A549 (cell line): Measurements from ENCODE around the gene CCDC80. TPM values are rescaled to one million over a fixed set of nuclear protein-coding genes. Genes with fewer than 3 reads are reported as not detected.

Experiments
- ATAC-seq, 2 experiments: fragments of 200-7000 bp in 1 of 2; fragments of >200 bp in 1 of 2; cut with Nextera tagmentation in 1 of 2; cut with Tn5 transposase in 1 of 2; 3 replicates each; pipeline versions ENCODE4 v1.8.0 to v1.9.1; 2018 to 2020; ENCODE audit warnings: mild to moderate bottlenecking in 1 of 2, moderate library complexity in 1 of 2
- CTCF ChIA-PET: fragments of 300-600 bp; sonication (Branson Sonifier 250); formaldehyde crosslinking; extraction: SDS; loops from one replicate; lab custom pipeline; 2021; ENCODE audit warnings: antibody characterized with exemption, inconsistent platforms; lab: Yijun Ruan, JAX
- POLR2A ChIA-PET: fragments of 350-600 bp; formaldehyde crosslinking; extraction: SDS; loops from one replicate; lab custom pipeline; 2021; ENCODE audit warnings: antibody characterized with exemption, inconsistent platforms; lab: Yijun Ruan, JAX
- DNase-seq, 2 experiments: peaks; one replicate each; pipeline versions ENCODE4 v3.0.0 to v3.0.0-alpha.2; 2011 to 2016; ENCODE audit warnings: low read depth in 1 of 2, low spot score in 1 of 2
- FAIRE-seq: peaks from 2 replicates; lab custom pipeline; 2011; peaks lifted over from hg19 to GRCh38; lab: Jason Lieb, UNC
- H3K27ac ChIP-seq, 2 experiments: fragments of >200 bp; sonication (Bioruptor Twin); formaldehyde crosslinking; 3 replicates each; pipeline ENCODE4 v1.5.1; 2016 to 2017
- H3K4me1 ChIP-seq: fragments of >200 bp; sonication (Bioruptor Twin); formaldehyde crosslinking; 3 replicates; pipeline ENCODE4 v1.6.1; 2016
- H3K4me2 ChIP-seq: fragments of >200 bp; sonication (Bioruptor Twin); formaldehyde crosslinking; 3 replicates; pipeline ENCODE4 v1.6.1; 2016
- H3K4me3 ChIP-seq: fragments of >200 bp; sonication (Bioruptor Twin); formaldehyde crosslinking; 3 replicates; pipeline ENCODE4 v1.5.1; 2016
- H3K9me3 ChIP-seq: fragments of >200 bp; sonication (Bioruptor Twin); formaldehyde crosslinking; 3 replicates; pipeline ENCODE4 v1.6.1; 2016
- BHLHE40 ChIP-seq: IDR thresholded peaks from 2 replicates; pipeline ENCODE4 v1.6.1; 2012; ENCODE audit warnings: low read depth, low read length, inconsistent platforms
- CHD2 ChIP-seq: fragments of 150-350 bp; IDR thresholded peaks from 2 replicates; pipeline ENCODE4 v1.6.1; 2014; ENCODE audit warnings: low read length; ENCODE audit not compliant: partially characterized antibody
- EHF ChIP-seq: fragments of 250-450 bp; sonication (Bioruptor Pico); IDR thresholded peaks from 2 replicates; pipeline ENCODE4 v1.5.0; 2020; ENCODE audit warnings: mild to moderate bottlenecking
- FOSB ChIP-seq: fragments of 250-450 bp; sonication (Bioruptor Pico); IDR thresholded peaks from 2 replicates; pipeline ENCODE4 v1.5.0; 2020; ENCODE audit warnings: mild to moderate bottlenecking, moderate library complexity
- FOXS1 ChIP-seq: fragments of 250-450 bp; sonication (Bioruptor Pico); IDR thresholded peaks from 2 replicates; pipeline ENCODE4 v1.5.0; 2020; ENCODE audit warnings: mild to moderate bottlenecking, moderate library complexity
- HOXA7 ChIP-seq: fragments of 250-450 bp; sonication (Bioruptor Pico); IDR thresholded peaks from 2 replicates; pipeline ENCODE4 v1.5.0; 2020; ENCODE audit warnings: mild to moderate bottlenecking, moderate library complexity
- HOXB5 ChIP-seq: fragments of 250-450 bp; sonication (Bioruptor Pico); IDR thresholded peaks from 2 replicates; pipeline ENCODE4 v1.5.0; 2020; ENCODE audit warnings: mild to moderate bottlenecking, moderate library complexity
- JUN ChIP-seq, 2 experiments: fragments of >200 bp; sonication (Bioruptor Twin); formaldehyde crosslinking; IDR thresholded peaks; 2 replicates in 1 of 2; 3 replicates in 1 of 2; pipeline ENCODE4 v1.6.1; 2016 to 2017
- JUNB ChIP-seq: fragments of >200 bp; sonication (Bioruptor Twin); formaldehyde crosslinking; IDR thresholded peaks from 2 replicates; pipeline ENCODE4 v1.6.1; 2016
- KDM5A ChIP-seq: fragments of 200-600 bp; sonication (generic); IDR thresholded peaks from 2 replicates; pipeline ENCODE4 v1.6.1; 2016; ENCODE audit warnings: antibody characterized with exemption, mild to moderate bottlenecking
- MYC ChIP-seq: IDR thresholded peaks from 2 replicates; pipeline ENCODE4 v1.6.1; 2012; ENCODE audit warnings: mild to moderate bottlenecking, inconsistent platforms, low read length, improper control_type of control experiment, borderline replicate concordance
- NFE2L2 ChIP-seq: fragments of 150-350 bp; conservative IDR thresholded peaks from 2 replicates; pipeline ENCODE4 v1.6.1; 2014; ENCODE audit warnings: low read length
- POLR2AphosphoS2 ChIP-seq: conservative IDR thresholded peaks from 2 replicates; pipeline ENCODE4 v1.6.1; 2012; ENCODE audit warnings: low read length, improper control_type of control experiment, inconsistent platforms
- RAD21 ChIP-seq, 2 experiments: fragments of >200 bp in 1 of 2; sonication (Bioruptor Twin) in 1 of 2; formaldehyde crosslinking in 1 of 2; IDR thresholded peaks in 1 of 2; conservative IDR thresholded peaks in 1 of 2; 2 replicates in 1 of 2; 3 replicates in 1 of 2; pipeline ENCODE4 v1.6.1; 2012 to 2018; ENCODE audit warnings: inconsistent platforms in 1 of 2
- RARB ChIP-seq: fragments of 250-450 bp; sonication (Bioruptor Pico); IDR thresholded peaks from 2 replicates; pipeline ENCODE4 v1.8.0; 2021; ENCODE audit warnings: mild to moderate bottlenecking, moderate library complexity
- SMC3 ChIP-seq: fragments of >200 bp; sonication (Bioruptor Twin); formaldehyde crosslinking; IDR thresholded peaks from 3 replicates; pipeline ENCODE4 v1.6.1; 2018; ENCODE audit warnings: inconsistent platforms
- ZC3H11A ChIP-seq: fragments of 450-650 bp; IDR thresholded peaks from 2 replicates; pipeline ENCODE4 v1.6.1; 2014; ENCODE audit warnings: antibody characterized with exemption, mild to moderate bottlenecking
- WGBS: methylation state at CpG from one replicate; pipeline ENCODE4 v1.1.6; 2017; ENCODE audit errors: missing lambda C conversion rate; 5-methylcytosine and 5-hydroxymethylcytosine counted together
- polyA plus RNA-seq, 4 experiments: library from polyadenylated mRNA; depleted of rRNA in 3 of 4; stranded (reverse); fragments of >200 nt; fragmentation: RNase III in 1 of 4; extraction: RNeasy Plus Mini Kit Qiagen cat#74134 plus additional on column Dnase treatment in 1 of 4; gene quantifications; 2 replicates in 3 of 4; 3 replicates in 1 of 4; pipeline ENCODE4 v1.2.3, GENCODE V29; 2011 to 2017
- TF ChIP-seq, protein P1 (sequence below): fragments of >200 bp; sonication (Bioruptor Twin); formaldehyde crosslinking; IDR thresholded peaks from 3 replicates; pipeline ENCODE4 v1.5.1; 2016
- TF ChIP-seq, protein P2 (sequence below): IDR thresholded peaks from 2 replicates; pipeline ENCODE4 v1.6.1; 2012; ENCODE audit warnings: low read depth, borderline replicate concordance
- TF ChIP-seq, protein P3 (sequence below): fragments of 250-450 bp; sonication (Bioruptor Pico); IDR thresholded peaks from 2 replicates; pipeline ENCODE4 v1.5.0; 2020; ENCODE audit warnings: low read depth, mild to moderate bottlenecking, moderate library complexity

CCDC80 gene
- polyA plus RNA-seq, 2 of the 4 experiments (the other 2 are of a cell fraction), result 54.1 to 148 TPM

DNA sequence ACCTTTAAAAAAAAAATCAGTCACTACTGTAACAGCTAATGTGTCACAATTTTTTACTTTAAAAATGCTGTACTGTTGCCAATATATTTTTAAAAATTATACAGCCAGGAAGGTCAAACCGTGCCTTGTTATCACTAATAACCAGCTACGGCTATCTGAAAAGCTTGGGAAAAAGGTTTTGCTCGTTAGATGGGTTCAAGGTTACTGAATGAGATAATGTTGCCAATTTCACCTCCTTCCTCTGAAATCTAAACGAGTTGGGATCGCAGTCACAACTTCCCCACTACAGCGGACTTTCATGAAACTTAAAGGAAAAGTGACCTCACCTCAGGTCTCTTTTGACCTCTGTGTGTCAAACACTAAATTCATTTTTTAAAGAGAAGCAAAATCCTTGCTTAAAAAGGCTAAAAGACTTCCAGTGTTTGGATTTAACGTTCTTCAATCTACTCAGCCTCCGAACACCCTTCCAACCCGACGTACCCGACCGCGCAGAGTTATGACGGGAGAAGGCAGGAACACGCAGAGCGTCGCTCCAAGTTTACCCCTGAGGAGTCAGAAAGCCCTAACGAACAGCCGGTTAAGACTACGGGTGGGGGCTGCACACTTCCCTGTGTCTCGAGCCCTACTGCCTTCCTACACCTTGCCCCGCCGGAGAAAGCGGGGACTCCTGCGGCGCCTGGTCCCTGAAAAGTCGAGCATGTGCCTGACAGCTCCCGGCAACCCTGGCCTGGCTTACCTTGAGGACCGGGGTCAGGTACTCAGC, 80.0 kb downstream of the CCDC80 start:
- no peaks in the 10 kb centered on the region for H3K9me3 ChIP-seq
- peak; percentile 64 to 67 for ATAC-seq
- POLR2A ChIA-PET, result interaction anchor here (1.0 to 2.4 kb wide), 6 partner anchors 55 to 267 kb away, joined by 3 to 10 read pairs (median 4); partner anchors contain the start of gene SLC9C1
- DNase-seq, result peak; percentile 57 to 84
- no peak for FAIRE-seq
- peak overlapping the region; percentile 75 for H3K4me3 ChIP-seq
- H3K4me2 ChIP-seq, result peak overlapping the region; percentile 85
- CTCF ChIA-PET, result interaction anchor here (1.0 to 2.3 kb wide), 2 partner anchors 12 to 17 kb away, joined by 3 to 5 read pairs; no protein-coding TSS in a partner anchor
- WGBS, result under 1% methylated on average over 25 of the region's 29 CpGs
- TF ChIP-seq MYC (peak; percentile 24; the same call in 1 of the 2 replicates), KDM5A (peak; percentile 25; the same call in 1 of the 2 replicates), NFE2L2 (no peak)
- TF ChIP-seq, protein P1, sequence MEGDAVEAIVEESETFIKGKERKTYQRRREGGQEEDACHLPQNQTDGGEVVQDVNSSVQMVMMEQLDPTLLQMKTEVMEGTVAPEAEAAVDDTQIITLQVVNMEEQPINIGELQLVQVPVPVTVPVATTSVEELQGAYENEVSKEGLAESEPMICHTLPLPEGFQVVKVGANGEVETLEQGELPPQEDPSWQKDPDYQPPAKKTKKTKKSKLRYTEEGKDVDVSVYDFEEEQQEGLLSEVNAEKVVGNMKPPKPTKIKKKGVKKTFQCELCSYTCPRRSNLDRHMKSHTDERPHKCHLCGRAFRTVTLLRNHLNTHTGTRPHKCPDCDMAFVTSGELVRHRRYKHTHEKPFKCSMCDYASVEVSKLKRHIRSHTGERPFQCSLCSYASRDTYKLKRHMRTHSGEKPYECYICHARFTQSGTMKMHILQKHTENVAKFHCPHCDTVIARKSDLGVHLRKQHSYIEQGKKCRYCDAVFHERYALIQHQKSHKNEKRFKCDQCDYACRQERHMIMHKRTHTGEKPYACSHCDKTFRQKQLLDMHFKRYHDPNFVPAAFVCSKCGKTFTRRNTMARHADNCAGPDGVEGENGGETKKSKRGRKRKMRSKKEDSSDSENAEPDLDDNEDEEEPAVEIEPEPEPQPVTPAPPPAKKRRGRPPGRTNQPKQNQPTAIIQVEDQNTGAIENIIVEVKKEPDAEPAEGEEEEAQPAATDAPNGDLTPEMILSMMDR, result no peak
- peak overlapping the region; percentile 86 to 93 for H3K27ac ChIP-seq
- H3K4me1 ChIP-seq, result peaks cover 21% of the 10 kb centered on the region

DNA sequence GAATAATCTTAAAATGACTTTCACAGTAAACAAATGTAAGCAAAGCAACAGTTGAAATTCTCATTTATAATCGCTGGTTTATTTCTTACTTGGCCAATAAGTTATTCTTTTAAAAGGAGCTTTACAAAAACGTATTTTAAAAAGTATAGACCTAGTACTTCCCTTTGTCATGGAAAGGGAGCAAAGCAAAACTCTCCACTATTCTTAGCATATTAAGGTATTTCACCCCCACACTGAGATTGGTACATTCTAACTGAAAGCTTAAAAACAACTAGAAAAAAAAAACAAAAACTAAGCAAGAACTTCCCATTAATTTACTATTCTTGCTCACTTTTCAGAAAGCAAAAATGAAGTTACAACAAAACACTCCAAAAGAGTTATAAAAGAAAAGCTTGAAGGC, 80.6 kb downstream of the CCDC80 start:
- peaks cover 27% of the 10 kb centered on the region for H3K4me1 ChIP-seq
- H3K4me2 ChIP-seq, result peak overlapping the region; percentile 85
- peak overlapping the region; percentile 75 for H3K4me3 ChIP-seq
- peak overlapping the region in 1 of 2 experiments; percentile 86; a peak in 2 of 6 replicates for H3K27ac ChIP-seq
- ATAC-seq, result no peak
- FAIRE-seq, result no peak
- WGBS, result 3% methylated on average over 2 of the region's 2 CpGs
- CTCF ChIA-PET, result interaction anchor here (2.3 kb wide), 1 partner anchor 12 kb away, joined by 5 read pairs; no protein-coding TSS in a partner anchor
- no peak for DNase-seq
- H3K9me3 ChIP-seq, result no peaks in the 10 kb centered on the region
- TF ChIP-seq, protein P2, sequence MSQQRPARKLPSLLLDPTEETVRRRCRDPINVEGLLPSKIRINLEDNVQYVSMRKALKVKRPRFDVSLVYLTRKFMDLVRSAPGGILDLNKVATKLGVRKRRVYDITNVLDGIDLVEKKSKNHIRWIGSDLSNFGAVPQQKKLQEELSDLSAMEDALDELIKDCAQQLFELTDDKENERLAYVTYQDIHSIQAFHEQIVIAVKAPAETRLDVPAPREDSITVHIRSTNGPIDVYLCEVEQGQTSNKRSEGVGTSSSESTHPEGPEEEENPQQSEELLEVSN, result no peak
- TF ChIP-seq BHLHE40 (no peak), CHD2 (no peak), SMC3 (no peak), JUNB (no peak), JUN (IDR thresholded peaks at IDR 0.05) (no peak), HOXA7 (CRISPR knock-in tag) (no peak), FOXS1 (CRISPR knock-in tag) (no peak), EHF (CRISPR knock-in tag) (no peak), ZC3H11A (no peak), RAD21 (conservative IDR thresholded peaks at IDR 0.05 in 1 of 2, IDR thresholded peaks at IDR 0.05 in 1 of 2) (no peak), FOSB (CRISPR knock-in tag) (no peak), RARB (CRISPR knock-in tag) (no peak), HOXB5 (CRISPR knock-in tag) (no peak), POLR2AphosphoS2 (no peak), KDM5A (no peak), MYC (no peak)
- TF ChIP-seq, protein P1, result no peak
- TF ChIP-seq, protein P3, sequence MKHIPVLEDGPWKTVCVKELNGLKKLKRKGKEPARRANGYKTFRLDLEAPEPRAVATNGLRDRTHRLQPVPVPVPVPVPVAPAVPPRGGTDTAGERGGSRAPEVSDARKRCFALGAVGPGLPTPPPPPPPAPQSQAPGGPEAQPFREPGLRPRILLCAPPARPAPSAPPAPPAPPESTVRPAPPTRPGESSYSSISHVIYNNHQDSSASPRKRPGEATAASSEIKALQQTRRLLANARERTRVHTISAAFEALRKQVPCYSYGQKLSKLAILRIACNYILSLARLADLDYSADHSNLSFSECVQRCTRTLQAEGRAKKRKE, result no peak
- TF ChIP-seq, all 56 proteins: peak for 0
- POLR2A ChIA-PET, result no interaction called here
